H1 (cell line): ENCODE data around the gene P2RY8. TPM values are rescaled to one million over a fixed set of nuclear protein-coding genes. Genes with fewer than 3 reads are reported as not detected.

Experiments
- CTCF ChIA-PET: fragments of 300-600 bp; sonication (Branson Sonifier 250); formaldehyde crosslinking; loops from one replicate; lab custom pipeline; 2021; ENCODE audit not compliant: partially characterized antibody; lab: Charles Lee
- POLR2A ChIA-PET: fragments of 300-600 bp; sonication (Branson Sonifier 250); formaldehyde crosslinking; loops from one replicate; lab custom pipeline; 2021; ENCODE audit warnings: inconsistent platforms; ENCODE audit not compliant: partially characterized antibody; lab: Charles Lee
- DNase-seq, 2 experiments: peaks; one replicate each; pipeline versions ENCODE4 v3.0.0 to v3.0.0-alpha.2; 2010 to 2022; ENCODE audit warnings: low spot score in 2 of 2, low read depth in 1 of 2, mixed read lengths in 1 of 2
- FAIRE-seq: peaks from 2 replicates; lab custom pipeline; 2011; peaks lifted over from hg19 to GRCh38; lab: Jason Lieb, UNC
- H2AFZ ChIP-seq: 2 replicates; pipeline ENCODE4 v1.8.1; 2012; ENCODE audit warnings: low read length, inconsistent platforms
- H2AK5ac ChIP-seq: 2 replicates; pipeline ENCODE4 v1.6.1; 2013; ENCODE audit warnings: low read depth, low read length
- H2BK120ac ChIP-seq: replicated peaks from 2 replicates; pipeline ENCODE3; 2013; ENCODE audit warnings: low read depth, low read length, inconsistent platforms
- H2BK12ac ChIP-seq: 2 replicates; pipeline ENCODE4 v1.6.1; 2013; ENCODE audit warnings: low read depth, low read length
- H2BK15ac ChIP-seq: 2 replicates; pipeline ENCODE4 v1.6.1; 2013; ENCODE audit warnings: low read length
- H2BK20ac ChIP-seq: 2 replicates; pipeline ENCODE4 v1.6.1; 2013; ENCODE audit warnings: low read length
- H2BK5ac ChIP-seq: 2 replicates; pipeline ENCODE4 v1.6.1; 2013; ENCODE audit warnings: low read depth, low read length
- H3K14ac ChIP-seq: 2 replicates; pipeline ENCODE4 v1.6.1; 2013; ENCODE audit warnings: inconsistent platforms; ENCODE audit not compliant: insufficient read length
- H3K18ac ChIP-seq: 2 replicates; pipeline ENCODE4 v1.6.1; 2013; ENCODE audit warnings: low read length; ENCODE audit errors: extremely low read depth
- H3K23ac ChIP-seq: 2 replicates; pipeline ENCODE4 v1.6.1; 2013; ENCODE audit warnings: inconsistent platforms; ENCODE audit not compliant: insufficient read length
- H3K23me2 ChIP-seq: 2 replicates; pipeline ENCODE4 v1.6.1; 2013; ENCODE audit warnings: low read depth, low read length
- H3K27ac ChIP-seq: 2 replicates; pipeline ENCODE4 v1.6.1; 2011; ENCODE audit warnings: low read depth, low read length, inconsistent platforms
- H3K27me3 ChIP-seq, 4 experiments: replicated peaks in 1 of 4; 1 replicate in 1 of 4; 2 replicates in 3 of 4; pipeline versions ENCODE4 v1.6.1 to v1.8.1; 2011 to 2013; ENCODE audit warnings: low read length in 3 of 4, mild to moderate bottlenecking in 3 of 4, inconsistent platforms in 2 of 4, mixed read lengths in 2 of 4, moderate library complexity in 1 of 4; ENCODE audit not compliant: control insufficient read depth in 3 of 4, insufficient read depth in 3 of 4; ENCODE audit errors: extremely low read depth in 1 of 4
- H3K36me3 ChIP-seq, 4 experiments: 2 replicates each; pipeline versions ENCODE4 v1.6.1 to v1.8.1; 2011 to 2013; ENCODE audit warnings: mild to moderate bottlenecking in 4 of 4, low read length in 3 of 4, moderate library complexity in 2 of 4, control low read depth in 1 of 4, inconsistent platforms in 1 of 4; ENCODE audit not compliant: insufficient read depth in 4 of 4, control insufficient read depth in 2 of 4
- H3K4ac ChIP-seq: replicated peaks from 2 replicates; pipeline ENCODE3; 2013; ENCODE audit warnings: low read length, low read depth, mixed read lengths, inconsistent platforms; ENCODE audit not compliant: insufficient read length
- H3K4me1 ChIP-seq, 4 experiments: replicated peaks in 1 of 4; 1 replicate in 1 of 4; 2 replicates in 3 of 4; pipeline versions ENCODE4 v1.6.1 to v1.8.1; 2011 to 2013; ENCODE audit warnings: low read length in 3 of 4, inconsistent platforms in 2 of 4, mixed read lengths in 1 of 4; ENCODE audit not compliant: insufficient read depth in 4 of 4, control insufficient read depth in 3 of 4
- H3K4me2 ChIP-seq, 2 experiments: 2 replicates each; pipeline versions ENCODE4 v1.6.1 to v1.8.1; 2011 to 2013; ENCODE audit warnings: low read depth in 2 of 2, low read length in 2 of 2, control low read depth in 1 of 2, inconsistent platforms in 1 of 2, mild to moderate bottlenecking in 1 of 2; ENCODE audit not compliant: insufficient read depth in 1 of 2
- H3K4me3 ChIP-seq, 4 experiments: fragments of 200-600, 300-600 bp in 1 of 4; sonication (generic), shearing (Covaris generic), sonication (Bioruptor Twin) in 1 of 4; 2 replicates each; pipeline versions ENCODE4 v1.5.1 to v1.8.1; 2011 to 2016; ENCODE audit warnings: low read length in 4 of 4, low read depth in 3 of 4, control low read depth in 2 of 4, inconsistent platforms in 2 of 4, mild to moderate bottlenecking in 2 of 4, mixed read lengths in 1 of 4, moderate library complexity in 1 of 4; ENCODE audit not compliant: insufficient read depth in 2 of 4; ENCODE audit errors: extremely low read depth in 1 of 4
- H3K56ac ChIP-seq: replicated peaks from 2 replicates; pipeline ENCODE3; 2013; ENCODE audit warnings: low read depth, mild to moderate bottlenecking, mixed read lengths, low read length, inconsistent platforms; ENCODE audit not compliant: insufficient read length
- H3K79me1 ChIP-seq: 2 replicates; pipeline ENCODE4 v1.6.1; 2013; ENCODE audit warnings: low read depth, low read length, control low read depth
- H3K79me2 ChIP-seq, 2 experiments: 2 replicates each; pipeline versions ENCODE4 v1.6.1 to v1.8.1; 2012 to 2013; ENCODE audit warnings: low read length in 2 of 2, mild to moderate bottlenecking in 2 of 2, inconsistent platforms in 1 of 2; ENCODE audit not compliant: insufficient read depth in 2 of 2, control insufficient read depth in 1 of 2
- H3K9ac ChIP-seq, 4 experiments: replicated peaks in 1 of 4; 1 replicate in 1 of 4; 2 replicates in 3 of 4; pipeline versions ENCODE4 v1.6.1 to v1.8.1; 2011 to 2013; ENCODE audit warnings: low read depth in 3 of 4, low read length in 3 of 4, control low read depth in 2 of 4, mild to moderate bottlenecking in 2 of 4, moderate library complexity in 2 of 4, inconsistent platforms in 1 of 4; ENCODE audit errors: extremely low read depth in 1 of 4
- H3K9me3 ChIP-seq, 2 experiments: 2 replicates each; pipeline versions ENCODE4 v1.6.1 to v1.8.1; 2012 to 2013; ENCODE audit warnings: mild to moderate bottlenecking in 2 of 2, moderate library complexity in 2 of 2, control low read depth in 1 of 2, inconsistent platforms in 1 of 2, low read depth in 1 of 2, low read length in 1 of 2, mixed read lengths in 1 of 2; ENCODE audit not compliant: insufficient read depth in 2 of 2
- H4K20me1 ChIP-seq, 2 experiments: replicated peaks in 1 of 2; 2 replicates each; pipeline versions ENCODE3 to v1.8.1; 2011 to 2013; ENCODE audit warnings: inconsistent platforms in 2 of 2, low read length in 2 of 2, mild to moderate bottlenecking in 1 of 2; ENCODE audit not compliant: insufficient read depth in 2 of 2, control insufficient read depth in 1 of 2
- H4K5ac ChIP-seq: 2 replicates; pipeline ENCODE4 v1.6.1; 2013; ENCODE audit warnings: low read length, low read depth, mixed read lengths, inconsistent platforms; ENCODE audit not compliant: insufficient read length
- H4K8ac ChIP-seq: 2 replicates; pipeline ENCODE4 v1.8.0; 2013; ENCODE audit warnings: mild to moderate bottlenecking, moderate library complexity, low read length, inconsistent platforms; ENCODE audit not compliant: insufficient read depth; ENCODE audit errors: extremely low read depth
- H4K91ac ChIP-seq: replicated peaks from 2 replicates; pipeline ENCODE3; 2013; ENCODE audit warnings: low read length, mixed read lengths, inconsistent platforms; ENCODE audit not compliant: insufficient read length
- BACH1 ChIP-seq: IDR thresholded peaks from 2 replicates; pipeline ENCODE4 v1.6.1; 2012; ENCODE audit warnings: low read length, improper control_type of control experiment
- CBX8 ChIP-seq: fragments of 300-800, 300-1000 bp; sonication (generic); IDR thresholded peaks from 2 replicates; pipeline ENCODE4 v1.7.1; 2016; ENCODE audit warnings: low read depth, low read length, borderline replicate concordance
- EP300 ChIP-seq, 2 experiments: IDR thresholded peaks; 1 replicate in 1 of 2; 2 replicates in 1 of 2; pipeline ENCODE4 v1.6.1; 2011 to 2012; ENCODE audit warnings: low read depth in 2 of 2, low read length in 2 of 2, mild to moderate bottlenecking in 2 of 2, borderline replicate concordance in 1 of 2, inconsistent platforms in 1 of 2, moderate library complexity in 1 of 2
- GTF2F1 ChIP-seq: IDR thresholded peaks from 2 replicates; pipeline ENCODE4 v1.6.1; 2012; ENCODE audit warnings: low read depth, low read length, improper control_type of control experiment, borderline replicate concordance
- JUND ChIP-seq: IDR thresholded peaks from 2 replicates; pipeline ENCODE4 v1.6.1; 2011; ENCODE audit warnings: mild to moderate bottlenecking, improper control_type of control experiment, low read length
- KDM5A ChIP-seq: fragments of 200-600 bp; IDR thresholded peaks from 2 replicates; pipeline ENCODE4 v1.7.1; 2012; ENCODE audit warnings: mild to moderate bottlenecking, low read length, inconsistent platforms, mixed read lengths
- MAFK ChIP-seq: IDR thresholded peaks from 2 replicates; pipeline ENCODE4 v1.6.1; 2012; ENCODE audit warnings: low read depth, mild to moderate bottlenecking, improper control_type of control experiment, low read length
- PHF8 ChIP-seq: fragments of 200-600 bp; sonication (generic); conservative IDR thresholded peaks from 2 replicates; pipeline ENCODE4 v1.7.1; 2012; ENCODE audit warnings: low read depth, mild to moderate bottlenecking, inconsistent platforms, low read length, moderate library complexity
- SAP30 ChIP-seq: fragments of 300-600 bp; sonication (generic); IDR thresholded peaks from 2 replicates; pipeline ENCODE4 v1.7.1; 2012; ENCODE audit warnings: low read length, moderate library complexity, mild to moderate bottlenecking, inconsistent platforms; ENCODE audit not compliant: insufficient read depth, insufficient replicate concordance
- SIX5 ChIP-seq: IDR thresholded peaks from 2 replicates; pipeline ENCODE4 v1.6.1; 2011; ENCODE audit warnings: mild to moderate bottlenecking, low read depth, low read length
- SRF ChIP-seq: IDR thresholded peaks from 2 replicates; pipeline ENCODE4 v1.6.1; 2011; ENCODE audit warnings: mild to moderate bottlenecking, low read depth, low read length, moderate library complexity
- TCF12 ChIP-seq: IDR thresholded peaks from 2 replicates; pipeline ENCODE4 v1.6.1; 2011; ENCODE audit warnings: low read depth, mild to moderate bottlenecking, low read length
- WGBS, 2 experiments: shearing (Covaris generic) in 1 of 2; methylation state at CpG; one replicate each; pipeline versions ENCODE4 v1.1.6 to v1.1.7; 2013 to 2015; ENCODE audit warnings: low lambda C conversion rate in 2 of 2, mixed read lengths in 2 of 2, inconsistent platforms in 1 of 2, low coverage in 1 of 2, missing lambda C conversion rate in 1 of 2; ENCODE audit not compliant: insufficient replicate concordance in 2 of 2, insufficient coverage in 1 of 2, insufficient read length in 1 of 2; ENCODE audit errors: extremely low coverage in 1 of 2, missing lambda C conversion rate in 1 of 2; 5-methylcytosine and 5-hydroxymethylcytosine counted together
- polyA plus RNA-seq, 7 experiments: library from polyadenylated mRNA; depleted of rRNA in 3 of 7; stranded (reverse) in 5 of 7; unstranded in 2 of 7; fragments of >200 nt in 5 of 7; fragments of 200-250 nt in 2 of 7; gene quantifications; 1 replicate in 5 of 7; 2 replicates in 1 of 7; 4 replicates in 1 of 7; pipeline versions ENCODE4 v1.2.1 to v1.2.3, GENCODE V29; 2011 to 2013; ENCODE audit warnings: missing spikeins in 2 of 7, mixed read lengths in 2 of 7
- total RNA-seq: library from RNA; stranded (reverse); fragmentation: NEBNext Ultra II Directional; extraction: Animal tissue kit (Norgen Biotek cat#: 25700); gene quantifications from 2 replicates; pipeline ENCODE4 v1.2.1, GENCODE V29; 2021
- TF ChIP-seq, protein P1 (sequence below): IDR thresholded peaks from 2 replicates; pipeline ENCODE4 v1.6.1; 2012; ENCODE audit warnings: low read length, inconsistent platforms

The P2RY8 gene
- total and polyA plus RNA-seq, 2 of the 8 experiments (the other 6 are each of a cell fraction or from before 2014, with no cell fraction given) = 0.09 to 0.15 TPM

DNA sequence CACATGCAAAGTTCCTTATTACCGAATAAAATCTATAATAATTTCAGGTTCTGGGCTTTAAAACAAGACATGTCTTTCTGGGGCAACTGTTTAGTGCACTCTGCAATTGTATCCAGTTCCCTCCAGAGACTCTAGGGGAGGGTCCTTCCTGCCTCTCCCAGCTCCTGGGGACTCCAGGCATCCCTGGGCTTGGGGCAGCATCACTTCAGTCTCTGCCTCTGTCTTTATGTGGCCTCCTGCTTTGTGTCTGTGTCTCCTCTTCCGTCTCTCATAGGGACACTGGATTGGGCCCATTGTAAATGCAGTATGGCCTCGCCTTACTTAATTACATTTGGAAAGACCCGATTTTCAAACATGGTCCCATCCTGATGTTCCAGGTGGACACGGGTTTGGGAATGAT, 73.4 kb downstream of the P2RY8 start:
- Histone ChIP-seq H3K56ac (no peak overlapping the region), H3K27ac (no peak overlapping the region), H4K20me1 (no peaks in the 10 kb centered on the region), H3K23ac (no peak overlapping the region), H3K23me2 (no peaks in the 10 kb centered on the region; the same call in 1 of the 2 replicates), H3K27me3 (no peaks in the 10 kb centered on the region; a peak in 1 of 7 replicates), H3K9me3 (no peaks in the 10 kb centered on the region), H4K8ac (no peak overlapping the region), H4K5ac (no peak overlapping the region), H3K79me1 (no peaks in the 10 kb centered on the region), H3K79me2 (no peaks in the 10 kb centered on the region), H3K9ac (no peak overlapping the region), H3K36me3 (no peaks in the 10 kb centered on the region), H3K4me3 (no peak overlapping the region), H2BK15ac (no peak overlapping the region), H2BK120ac (no peak overlapping the region), H2BK12ac (no peak overlapping the region), H2AFZ (no peak overlapping the region), H4K91ac (no peak overlapping the region), H3K18ac (no peak overlapping the region), H2BK20ac (no peak overlapping the region), H3K14ac (no peak overlapping the region), H2AK5ac (no peak overlapping the region), H2BK5ac (no peak overlapping the region), H3K4ac (no peak overlapping the region), H3K4me1 (no peaks in the 10 kb centered on the region), H3K4me2 (no peak overlapping the region)
- POLR2A ChIA-PET = no interaction called here
- peak in 1 of 2 experiments; percentile 33 for DNase-seq
- no peak for FAIRE-seq
- CTCF ChIA-PET = no interaction called here
- 84% methylated on average over 5 of the region's 5 CpGs; no CpG with 5 or more reads in 1 of the 2 experiments for WGBS, 2 experiments
- TF ChIP-seq GTF2F1 (no peak), KDM5A (no peak), TCF12 (no peak), CBX8 (no peak), EP300 (IDR thresholded peaks at IDR 0.05; ENCODE audit: borderline replicate concordance in 1 of 2, low read depth in 2 of 2, low read length in 2 of 2) (no peak), BACH1 (no peak), JUND (no peak), SIX5 (no peak), SRF (no peak), MAFK (no peak), PHF8 (no peak), SAP30 (no peak)
- TF ChIP-seq, protein P1, sequence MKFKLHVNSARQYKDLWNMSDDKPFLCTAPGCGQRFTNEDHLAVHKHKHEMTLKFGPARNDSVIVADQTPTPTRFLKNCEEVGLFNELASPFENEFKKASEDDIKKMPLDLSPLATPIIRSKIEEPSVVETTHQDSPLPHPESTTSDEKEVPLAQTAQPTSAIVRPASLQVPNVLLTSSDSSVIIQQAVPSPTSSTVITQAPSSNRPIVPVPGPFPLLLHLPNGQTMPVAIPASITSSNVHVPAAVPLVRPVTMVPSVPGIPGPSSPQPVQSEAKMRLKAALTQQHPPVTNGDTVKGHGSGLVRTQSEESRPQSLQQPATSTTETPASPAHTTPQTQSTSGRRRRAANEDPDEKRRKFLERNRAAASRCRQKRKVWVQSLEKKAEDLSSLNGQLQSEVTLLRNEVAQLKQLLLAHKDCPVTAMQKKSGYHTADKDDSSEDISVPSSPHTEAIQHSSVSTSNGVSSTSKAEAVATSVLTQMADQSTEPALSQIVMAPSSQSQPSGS = no peak
